ENCODE results near the gene LENEP.

LENEP gene

GRCh38 chr1:155006601-155007101, 13.3 kb downstream of the LENEP start:
- no peaks in the 10 kb centered on the region for H4K20me1 ChIP-seq (ENCODE audit: insufficient read depth, low read length, poor library complexity, severe bottlenecking)
- H3K4me2 ChIP-seq (ENCODE audit: low read depth, low read length, poor library complexity, severe bottlenecking) = peak overlapping the region; percentile 57
- no peaks in the 10 kb centered on the region for H3K9me2 ChIP-seq (replicated peaks; ENCODE audit: low read depth, low read length)
- no peaks in the 10 kb centered on the region for H3F3A ChIP-seq (ENCODE audit: low read depth)
- TF ChIP-seq EZH2phosphoT487 (IDR thresholded peaks at IDR 0.05; ENCODE audit: borderline replicate concordance) (no peak), CTCF (conservative IDR thresholded peaks at IDR 0.05; ENCODE audit: low read length) (no peak)
- H3K79me2 ChIP-seq (ENCODE audit: insufficient read depth, low read length) = no peaks in the 10 kb centered on the region
- peak overlapping the region; percentile 58 for H3K9ac ChIP-seq (ENCODE audit: low read depth, low read length, poor library complexity, severe bottlenecking)
- H3K4me1 ChIP-seq (ENCODE audit: insufficient read depth, low read length, poor library complexity, severe bottlenecking) = peaks cover 48% of the 10 kb centered on the region
- H2AFZ ChIP-seq (ENCODE audit: low read length) = no peak overlapping the region
- H3K27me3 ChIP-seq (ENCODE audit: insufficient read depth, low read length, poor library complexity, severe bottlenecking) = no peaks in the 10 kb centered on the region
- no peaks in the 10 kb centered on the region for H3K9me3 ChIP-seq (ENCODE audit: insufficient read depth, low read depth, low read length)
- no peaks in the 10 kb centered on the region for H3K36me3 ChIP-seq (ENCODE audit: insufficient read depth, low read length)
- H3K4me3 ChIP-seq (ENCODE audit: low read length, poor library complexity, severe bottlenecking) = peak overlapping the region; percentile 31

- Histone ChIP-seq H3K36me3 (ENCODE audit: insufficient read depth, low read length) (no peaks in the 10 kb centered on the region), H3F3A (ENCODE audit: low read depth) (no peaks in the 10 kb centered on the region), H3K4me2 (ENCODE audit: low read depth, low read length, poor library complexity, severe bottlenecking) (no peak overlapping the region)
These were observed 14.0 kb downstream of the LENEP start for GRCh38 chr1:155007251-155007828.

GRCh38 chr1:155008015-155008941, 14.9 kb downstream of the LENEP start:
- no peaks in the 10 kb centered on the region for H3F3A ChIP-seq (ENCODE audit: low read depth)
- no peaks in the 10 kb centered on the region for H3K27me3 ChIP-seq (ENCODE audit: insufficient read depth, low read length, poor library complexity, severe bottlenecking)
- no peaks in the 10 kb centered on the region for H3K36me3 ChIP-seq (ENCODE audit: insufficient read depth, low read length)
- H3K4me3 ChIP-seq (ENCODE audit: low read length, poor library complexity, severe bottlenecking) = no peak overlapping the region
- TF ChIP-seq CTCF (conservative IDR thresholded peaks at IDR 0.05; ENCODE audit: low read length) = no peak
- TF ChIP-seq EZH2phosphoT487 (IDR thresholded peaks at IDR 0.05; ENCODE audit: borderline replicate concordance) = no peak
- H3K4me1 ChIP-seq (ENCODE audit: insufficient read depth, low read length, poor library complexity, severe bottlenecking) = peaks cover 64% of the 10 kb centered on the region
- no peak overlapping the region for H3K4me2 ChIP-seq (ENCODE audit: low read depth, low read length, poor library complexity, severe bottlenecking)
- H3K9ac ChIP-seq (ENCODE audit: low read depth, low read length, poor library complexity, severe bottlenecking) = no peak overlapping the region
- no peaks in the 10 kb centered on the region for H3K9me3 ChIP-seq (ENCODE audit: insufficient read depth, low read depth, low read length)
- H3K79me2 ChIP-seq (ENCODE audit: insufficient read depth, low read length) = no peaks in the 10 kb centered on the region
- H2AFZ ChIP-seq (ENCODE audit: low read length) = no peak overlapping the region
- H3K9me2 ChIP-seq (replicated peaks; ENCODE audit: low read depth, low read length) = no peaks in the 10 kb centered on the region
- H4K20me1 ChIP-seq (ENCODE audit: insufficient read depth, low read length, poor library complexity, severe bottlenecking) = no peaks in the 10 kb centered on the region

More at GRCh38 chr1:155007251-155007828, 14.0 kb downstream of the LENEP start:
- H4K20me1 ChIP-seq (ENCODE audit: insufficient read depth, low read length, poor library complexity, severe bottlenecking) = no peaks in the 10 kb centered on the region
- no peak for TF ChIP-seq CTCF (conservative IDR thresholded peaks at IDR 0.05; ENCODE audit: low read length)
- TF ChIP-seq EZH2phosphoT487 (IDR thresholded peaks at IDR 0.05; ENCODE audit: borderline replicate concordance) = no peak
- no peaks in the 10 kb centered on the region for H3K79me2 ChIP-seq (ENCODE audit: insufficient read depth, low read length)
- H3K9me2 ChIP-seq (replicated peaks; ENCODE audit: low read depth, low read length) = no peaks in the 10 kb centered on the region
- H3K9ac ChIP-seq (ENCODE audit: low read depth, low read length, poor library complexity, severe bottlenecking) = no peak overlapping the region
- no peak overlapping the region for H3K4me3 ChIP-seq (ENCODE audit: low read length, poor library complexity, severe bottlenecking)
- H2AFZ ChIP-seq (ENCODE audit: low read length) = no peak overlapping the region
- H3K9me3 ChIP-seq (ENCODE audit: insufficient read depth, low read depth, low read length) = no peaks in the 10 kb centered on the region
- peaks cover 55% of the 10 kb centered on the region for H3K4me1 ChIP-seq (ENCODE audit: insufficient read depth, low read length, poor library complexity, severe bottlenecking)
- no peaks in the 10 kb centered on the region for H3K27me3 ChIP-seq (ENCODE audit: insufficient read depth, low read length, poor library complexity, severe bottlenecking)
